ENCODE data around the gene CASP1. TPM values are rescaled to one million over a fixed set of nuclear protein-coding genes. Genes with fewer than 3 reads are reported as not detected.
"Not testable (repeated sequence)": the region's sequence is repeated elsewhere in the genome, so short reads cannot be mapped to it uniquely, and the experiment has no call there.

CASP1 gene
- total and polyA plus RNA-seq, 8 donors, result 21.2 to 84.0 (median 27.9) TPM

GRCh38 chr11:105074166-105074530, 39.2 kb upstream of the CASP1 start:
- no peaks in the 10 kb centered on the region for H3K9me3 ChIP-seq
- no peak overlapping the region for H3K4me3 ChIP-seq
- intact Hi-C loops (cut with DNase I), result no loop called here
- no peaks in the 10 kb centered on the region for H3K36me3 ChIP-seq
- no peak for ATAC-seq
- H3K4me1 ChIP-seq, result peaks cover 0 to 6% of the 10 kb centered on the region in 2 donors
- H3K27ac ChIP-seq, result no peak overlapping the region
- no peaks in the 10 kb centered on the region for H3K27me3 ChIP-seq
- TF ChIP-seq CTCF (IDR thresholded peaks at IDR 0.05), result no peak
- DNase-seq, result no peak

- H3K27me3 ChIP-seq, result no peaks in the 10 kb centered on the region
- ATAC-seq, result no peak
- peaks cover 0 to 6% of the 10 kb centered on the region in 2 donors for H3K4me1 ChIP-seq
- intact Hi-C loops (cut with DNase I), result no loop called here
- H3K36me3 ChIP-seq, result no peaks in the 10 kb centered on the region
- no peak overlapping the region for H3K4me3 ChIP-seq
- no peaks in the 10 kb centered on the region for H3K9me3 ChIP-seq
- TF ChIP-seq CTCF (IDR thresholded peaks at IDR 0.05), result no peak
- H3K27ac ChIP-seq, result no peak overlapping the region
- DNase-seq, result no peak
These were observed 38.7 kb upstream of the CASP1 start for GRCh38 chr11:105073456-105074165.

- DNase-seq; H3K4me1 ChIP-seq; H3K27me3 ChIP-seq; H3K9me3 ChIP-seq; H3K36me3 ChIP-seq; ATAC-seq; intact Hi-C loops (cut with DNase I); H3K27ac ChIP-seq; H3K4me3 ChIP-seq: not testable (repeated sequence)
These were observed 37.1 kb upstream of the CASP1 start for GRCh38 chr11:105072080-105072479.

- intact Hi-C loops (cut with DNase I), result no loop called here
- Histone ChIP-seq H3K9me3 (no peaks in the 10 kb centered on the region), H3K36me3 (no peaks in the 10 kb centered on the region), H3K4me1 (peaks cover 0 to 6% of the 10 kb centered on the region in 2 donors), H3K27me3 (no peaks in the 10 kb centered on the region), H3K4me3 (no peak overlapping the region), H3K27ac (no peak overlapping the region)
- DNase-seq, result no peak
- no peak for TF ChIP-seq CTCF (IDR thresholded peaks at IDR 0.05)
- peak; percentile 19 for ATAC-seq
These were observed 36.3 kb upstream of the CASP1 start for GRCh38 chr11:105071089-105071732.

- no peak overlapping the region for H3K4me3 ChIP-seq
- ATAC-seq, result no peak
- no peaks in the 10 kb centered on the region for H3K27me3 ChIP-seq
- peaks cover 0 to 6% of the 10 kb centered on the region in 2 donors for H3K4me1 ChIP-seq
- no peak overlapping the region for H3K27ac ChIP-seq
- DNase-seq, result no peak
- H3K9me3 ChIP-seq, result no peaks in the 10 kb centered on the region
- intact Hi-C loops (cut with DNase I), result no loop called here
- TF ChIP-seq CTCF (IDR thresholded peaks at IDR 0.05), result no peak
- no peaks in the 10 kb centered on the region for H3K36me3 ChIP-seq
These were observed 35.4 kb upstream of the CASP1 start for GRCh38 chr11:105070306-105070705.

- H3K27ac ChIP-seq; H3K36me3 ChIP-seq; H3K27me3 ChIP-seq; DNase-seq; H3K9me3 ChIP-seq; H3K4me3 ChIP-seq; H3K4me1 ChIP-seq; intact Hi-C loops (cut with DNase I); ATAC-seq: not testable (repeated sequence)
These were observed 34.8 kb upstream of the CASP1 start for GRCh38 chr11:105069749-105070148.

- H3K27me3 ChIP-seq; H3K9me3 ChIP-seq; H3K4me3 ChIP-seq; H3K4me1 ChIP-seq; H3K36me3 ChIP-seq; ATAC-seq; intact Hi-C loops (cut with DNase I); H3K27ac ChIP-seq: not testable (repeated sequence)
- peak in 1 of 4 donors; percentile 11 for DNase-seq
These were observed 28.4 kb upstream of the CASP1 start for GRCh38 chr11:105063245-105063941.
